HUES48 (cell line): Measurements from ENCODE around the gene ZNF862.

ENCODE experiments used
- H3K27ac ChIP-seq: one replicate; pipeline ENCODE4 v1.7.0; 2013; ENCODE audit warnings: low read depth, low read length, inconsistent platforms
- H3K27me3 ChIP-seq: 2 replicates; pipeline ENCODE4 v1.6.1; 2013; ENCODE audit warnings: mild to moderate bottlenecking, low read length; ENCODE audit not compliant: control insufficient read depth, insufficient read depth
- H3K36me3 ChIP-seq: 2 replicates; pipeline ENCODE4 v1.6.1; 2013; ENCODE audit warnings: low read length; ENCODE audit not compliant: control insufficient read depth, insufficient read depth
- H3K4me1 ChIP-seq: 2 replicates; pipeline ENCODE4 v1.6.1; 2013; ENCODE audit warnings: mild to moderate bottlenecking, low read length; ENCODE audit not compliant: control insufficient read depth, insufficient read depth
- H3K4me3 ChIP-seq: 2 replicates; pipeline ENCODE4 v1.5.1; 2013; ENCODE audit warnings: mild to moderate bottlenecking, low read depth, low read length
- H3K9ac ChIP-seq: 2 replicates; pipeline ENCODE4 v1.6.1; 2013; ENCODE audit warnings: mild to moderate bottlenecking, low read depth, low read length, moderate library complexity
- H3K9me3 ChIP-seq: 2 replicates; pipeline ENCODE4 v1.6.1; 2013; ENCODE audit warnings: low read length; ENCODE audit not compliant: control insufficient read depth, insufficient read depth

Gene ZNF862

DNA sequence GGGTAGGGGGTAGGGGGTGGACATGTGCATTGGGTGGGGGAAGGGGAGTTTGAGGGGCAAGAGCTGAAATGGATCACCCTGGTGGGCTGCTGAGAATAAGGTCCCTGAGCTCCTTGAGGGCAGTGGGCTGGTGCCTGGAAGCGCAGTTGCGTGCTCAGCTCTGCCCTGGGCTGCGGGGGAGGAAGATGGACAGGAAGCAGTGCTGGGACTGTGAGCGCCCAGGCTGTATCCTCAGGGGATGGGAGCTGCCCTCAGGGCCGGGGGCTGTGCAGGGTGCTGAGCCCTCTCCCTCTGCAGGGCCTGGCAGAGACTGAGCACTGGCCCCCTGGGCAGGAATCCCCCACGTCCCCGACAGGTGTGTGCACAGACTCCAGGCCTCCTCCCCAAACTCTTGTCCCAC, 40.4 kb upstream of the ZNF862 start:
- Histone ChIP-seq H3K27me3 (no peaks in the 10 kb centered on the region; the same call in 1 of the 2 replicates), H3K9me3 (no peaks in the 10 kb centered on the region), H3K36me3 (no peaks in the 10 kb centered on the region), H3K4me3 (no peak overlapping the region), H3K4me1 (no peaks in the 10 kb centered on the region), H3K27ac (no peak overlapping the region), H3K9ac (no peak overlapping the region)

- no peaks in the 10 kb centered on the region for H3K9me3 ChIP-seq
Observed at GRCh38 chr7:149799397-149800168, 38.6 kb upstream of the ZNF862 start.

GRCh38 chr7:149800169-149800555, 38.0 kb upstream of the ZNF862 start:
- Histone ChIP-seq H3K36me3 (no peaks in the 10 kb centered on the region), H3K27me3 (no peaks in the 10 kb centered on the region), H3K9me3 (no peaks in the 10 kb centered on the region), H3K4me1 (no peaks in the 10 kb centered on the region), H3K27ac (no peak overlapping the region), H3K9ac (no peak overlapping the region), H3K4me3 (no peak overlapping the region)

More at GRCh38 chr7:149799397-149800168, 38.6 kb upstream of the ZNF862 start:
- no peak overlapping the region for H3K4me3 ChIP-seq
- H3K27me3 ChIP-seq, result no peaks in the 10 kb centered on the region
- no peak overlapping the region for H3K27ac ChIP-seq
- H3K4me1 ChIP-seq, result no peaks in the 10 kb centered on the region
- H3K36me3 ChIP-seq, result no peaks in the 10 kb centered on the region
- H3K9ac ChIP-seq, result no peak overlapping the region

- H3K9ac ChIP-seq, result no peak overlapping the region
Observed at GRCh38 chr7:149801002-149801566, 37.1 kb upstream of the ZNF862 start.

DNA sequence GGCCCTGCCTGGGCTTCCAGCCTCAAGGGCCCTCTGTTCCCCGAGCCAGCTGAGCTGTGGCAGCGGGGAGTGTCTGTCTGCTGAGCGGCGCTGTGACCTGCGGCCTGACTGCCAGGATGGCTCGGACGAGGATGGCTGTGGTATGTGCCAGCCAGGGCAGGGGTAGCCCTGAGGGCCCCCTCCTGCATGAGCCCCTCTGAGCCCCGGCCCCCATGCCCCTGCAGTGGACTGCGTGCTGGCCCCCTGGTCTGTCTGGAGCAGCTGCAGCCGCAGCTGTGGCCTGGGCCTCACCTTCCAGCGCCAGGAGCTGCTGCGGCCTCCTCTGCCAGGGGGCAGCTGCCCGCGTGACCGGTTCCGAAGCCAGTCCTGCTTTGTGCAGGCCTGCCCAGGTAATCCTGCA, 36.4 kb upstream of the ZNF862 start:
- no peaks in the 10 kb centered on the region for H3K27me3 ChIP-seq
- H3K4me3 ChIP-seq, result no peak overlapping the region
- no peaks in the 10 kb centered on the region for H3K9me3 ChIP-seq
- no peak overlapping the region for H3K27ac ChIP-seq
- H3K36me3 ChIP-seq, result no peaks in the 10 kb centered on the region
- H3K4me1 ChIP-seq, result no peaks in the 10 kb centered on the region
- no peak overlapping the region for H3K9ac ChIP-seq

More at GRCh38 chr7:149801002-149801566, 37.1 kb upstream of the ZNF862 start:
- Histone ChIP-seq H3K27me3 (no peaks in the 10 kb centered on the region), H3K27ac (no peak overlapping the region), H3K36me3 (no peaks in the 10 kb centered on the region), H3K4me3 (no peak overlapping the region), H3K4me1 (no peaks in the 10 kb centered on the region), H3K9me3 (no peaks in the 10 kb centered on the region)

DNA sequence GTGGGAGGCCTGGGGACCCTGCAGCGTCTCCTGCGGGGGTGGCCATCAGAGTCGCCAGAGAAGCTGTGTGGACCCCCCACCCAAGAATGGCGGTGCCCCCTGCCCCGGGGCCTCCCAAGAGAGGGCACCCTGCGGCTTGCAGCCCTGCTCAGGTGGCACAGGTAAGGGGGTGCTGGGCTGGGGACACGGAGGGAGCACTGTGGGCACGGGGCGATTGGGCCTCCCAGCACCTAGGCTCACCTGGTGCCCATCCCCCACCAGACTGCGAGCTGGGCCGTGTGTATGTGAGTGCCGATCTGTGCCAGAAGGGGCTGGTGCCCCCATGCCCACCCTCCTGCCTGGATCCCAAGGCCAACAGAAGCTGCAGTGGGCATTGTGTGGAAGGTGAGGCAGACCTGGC, 35.2 kb upstream of the ZNF862 start:
- H3K4me3 ChIP-seq, result no peak overlapping the region
- no peaks in the 10 kb centered on the region for H3K9me3 ChIP-seq
- no peak overlapping the region for H3K27ac ChIP-seq
- H3K36me3 ChIP-seq, result no peaks in the 10 kb centered on the region
- H3K4me1 ChIP-seq, result no peaks in the 10 kb centered on the region
- H3K9ac ChIP-seq, result no peak overlapping the region
- H3K27me3 ChIP-seq, result no peaks in the 10 kb centered on the region

- Histone ChIP-seq H3K4me1 (no peaks in the 10 kb centered on the region), H3K27ac (no peak overlapping the region), H3K36me3 (no peaks in the 10 kb centered on the region), H3K4me3 (no peak overlapping the region), H3K27me3 (no peaks in the 10 kb centered on the region), H3K9me3 (no peaks in the 10 kb centered on the region), H3K9ac (no peak overlapping the region; the same call in 1 of the 2 replicates)
Observed at GRCh38 chr7:149803551-149804074, 34.6 kb upstream of the ZNF862 start.

- no peaks in the 10 kb centered on the region for H3K27me3 ChIP-seq
- no peaks in the 10 kb centered on the region for H3K4me1 ChIP-seq
- no peak overlapping the region for H3K27ac ChIP-seq
- no peak overlapping the region for H3K9ac ChIP-seq
- no peaks in the 10 kb centered on the region for H3K36me3 ChIP-seq
- H3K4me3 ChIP-seq, result no peak overlapping the region
- no peaks in the 10 kb centered on the region for H3K9me3 ChIP-seq
Observed at GRCh38 chr7:149804106-149804505, 34.1 kb upstream of the ZNF862 start.

DNA sequence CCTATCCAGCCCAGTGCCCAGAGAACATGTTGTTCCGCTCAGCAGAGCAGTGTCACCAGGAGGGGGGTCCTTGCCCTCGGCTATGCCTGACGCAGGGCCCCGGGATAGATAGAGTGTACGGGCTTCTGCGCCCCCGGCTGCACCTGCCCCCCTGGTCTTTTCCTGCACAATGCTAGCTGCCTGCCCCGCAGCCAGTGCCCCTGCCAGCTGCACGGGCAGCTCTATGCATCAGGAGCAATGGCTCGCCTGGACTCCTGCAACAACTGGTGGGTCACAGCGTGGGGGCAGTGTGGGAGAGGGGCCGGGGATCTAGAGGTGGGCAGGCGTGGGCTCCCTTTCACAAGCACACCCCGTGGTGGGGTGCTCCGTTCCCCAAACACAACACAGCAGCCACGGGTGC, 31.4 kb upstream of the ZNF862 start:
- no peak overlapping the region for H3K4me3 ChIP-seq

DNA sequence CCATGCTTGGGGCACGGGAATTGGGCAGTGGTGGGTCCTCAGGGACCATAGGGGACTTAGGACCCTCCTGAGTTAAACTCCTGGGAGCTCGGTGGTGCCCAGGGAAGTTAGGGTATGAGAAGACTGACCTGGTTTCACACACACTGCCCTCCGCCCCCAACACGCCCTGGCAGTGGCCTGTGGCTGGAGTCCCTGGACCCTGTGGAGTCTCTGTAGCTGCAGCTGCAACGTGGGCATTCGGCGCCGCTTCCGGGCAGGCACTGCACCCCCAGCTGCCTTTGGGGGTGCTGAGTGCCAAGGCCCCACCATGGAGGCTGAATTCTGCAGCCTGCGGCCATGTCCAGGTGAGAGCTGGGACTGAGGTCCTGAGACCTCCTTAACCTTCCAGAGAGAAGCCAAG, 29.9 kb upstream of the ZNF862 start:
- H3K36me3 ChIP-seq, result no peaks in the 10 kb centered on the region
- no peak overlapping the region for H3K9ac ChIP-seq
- H3K27me3 ChIP-seq, result no peaks in the 10 kb centered on the region
- H3K4me3 ChIP-seq, result no peak overlapping the region
- no peaks in the 10 kb centered on the region for H3K4me1 ChIP-seq
- H3K27ac ChIP-seq, result no peak overlapping the region
- no peaks in the 10 kb centered on the region for H3K9me3 ChIP-seq

More for the DNA sequence above, 31.4 kb upstream of the ZNF862 start:
- H3K9ac ChIP-seq, result no peak overlapping the region
- no peak overlapping the region for H3K27ac ChIP-seq
- H3K36me3 ChIP-seq, result no peaks in the 10 kb centered on the region
- no peaks in the 10 kb centered on the region for H3K27me3 ChIP-seq
- H3K9me3 ChIP-seq, result no peaks in the 10 kb centered on the region
- H3K4me1 ChIP-seq, result no peaks in the 10 kb centered on the region

GRCh38 chr7:149809215-149809614, 29.0 kb upstream of the ZNF862 start:
- Histone ChIP-seq H3K27me3 (no peaks in the 10 kb centered on the region), H3K9me3 (no peaks in the 10 kb centered on the region), H3K4me1 (no peaks in the 10 kb centered on the region), H3K36me3 (no peaks in the 10 kb centered on the region), H3K27ac (no peak overlapping the region), H3K4me3 (no peak overlapping the region), H3K9ac (no peak overlapping the region)
